WTC11 (cell line): ENCODE results near the gene NRXN3. TPM values are rescaled to one million over a fixed set of nuclear protein-coding genes. Genes with fewer than 3 reads are reported as not detected.

Experiments used
- ATAC-seq: fragments of 200-7000 bp; cut with Tn5 transposase; 2 replicates; pipeline ENCODE4 v1.10.0; 2021; ENCODE audit warnings: mild to moderate bottlenecking, moderate library complexity
- CTCF ChIA-PET: fragments of 300-600 bp; sonication (Branson Sonifier 250); formaldehyde crosslinking; loops from one replicate; lab custom pipeline; 2021; ENCODE audit warnings: antibody characterized with exemption; lab: Charles Lee
- POLR2A ChIA-PET: fragments of 350-600 bp; sonication (Branson Sonifier 250); formaldehyde crosslinking; loops from one replicate; lab custom pipeline; 2021; ENCODE audit warnings: antibody characterized with exemption; lab: Charles Lee
- DNase-seq: peaks from one replicate; pipeline ENCODE4 v3.0.0; 2021; ENCODE audit warnings: low spot score
- H3K27ac Mint-ChIP-seq: 2 replicates; pipeline ENCODE4 v1.8.0; 2021; ENCODE audit warnings: mixed read lengths
- H3K27me3 Mint-ChIP-seq: 2 replicates; pipeline ENCODE4 v1.8.0; 2021; ENCODE audit warnings: low read depth, mild to moderate bottlenecking, moderate library complexity, mixed read lengths
- H3K36me3 Mint-ChIP-seq: 2 replicates; pipeline ENCODE4 v1.8.0; 2021; ENCODE audit warnings: mixed read lengths
- H3K4me1 Mint-ChIP-seq: 2 replicates; pipeline ENCODE4 v1.8.0; 2022; ENCODE audit warnings: mixed read lengths
- H3K4me3 Mint-ChIP-seq: 2 replicates; pipeline ENCODE4 v1.8.0; 2021; ENCODE audit warnings: mild to moderate bottlenecking, moderate library complexity, mixed read lengths
- H3K9me3 Mint-ChIP-seq: 2 replicates; pipeline ENCODE4 v1.8.0; 2021; ENCODE audit warnings: mixed read lengths
- CREM ChIP-seq: sonication (generic); formaldehyde crosslinking; IDR thresholded peaks from 2 replicates; pipeline ENCODE4 v1.8.1; 2022; ENCODE audit warnings: mild to moderate bottlenecking, missing genetic modification reagents, moderate library complexity
- ELF4 ChIP-seq: sonication (generic); formaldehyde crosslinking; IDR thresholded peaks from 2 replicates; pipeline ENCODE4 v1.8.1; 2022; ENCODE audit warnings: low read depth, mild to moderate bottlenecking, moderate library complexity, missing genetic modification reagents
- GRHL2 ChIP-seq: fragments of 250-450 bp; sonication (Bioruptor Pico); IDR thresholded peaks from 2 replicates; pipeline ENCODE4 v1.8.0; 2022; ENCODE audit warnings: mild to moderate bottlenecking, moderate library complexity; ENCODE audit not compliant: insufficient replicate concordance, severe bottlenecking
- NR3C1 ChIP-seq: sonication (generic); formaldehyde crosslinking; conservative IDR thresholded peaks from 2 replicates; pipeline ENCODE4 v1.8.1; 2023; ENCODE audit warnings: low read depth, mild to moderate bottlenecking, missing genetic modification reagents
- SMAD4 ChIP-seq: sonication (generic); formaldehyde crosslinking; IDR thresholded peaks from 2 replicates; pipeline ENCODE4 v1.8.0; 2022; ENCODE audit warnings: mild to moderate bottlenecking, missing genetic modification reagents
- SOX15 ChIP-seq: fragments of 250-450 bp; sonication (Bioruptor Pico); IDR thresholded peaks from 2 replicates; pipeline ENCODE4 v1.9.0; 2021; ENCODE audit warnings: mild to moderate bottlenecking
- TCF7 ChIP-seq: sonication (generic); formaldehyde crosslinking; IDR thresholded peaks from 2 replicates; pipeline ENCODE4 v1.8.0; 2022; ENCODE audit warnings: mild to moderate bottlenecking, low read depth, missing genetic modification reagents, moderate library complexity
- TP53 ChIP-seq: sonication (generic); formaldehyde crosslinking; IDR thresholded peaks from 2 replicates; pipeline ENCODE4 v1.8.1; 2023; ENCODE audit warnings: mild to moderate bottlenecking, missing genetic modification reagents
- ZNF138 ChIP-seq: sonication (generic); formaldehyde crosslinking; conservative IDR thresholded peaks from 2 replicates; pipeline ENCODE4 v1.8.1; 2022; ENCODE audit warnings: mild to moderate bottlenecking, moderate library complexity, missing genetic modification reagents
- ZNF317 ChIP-seq: sonication (generic); formaldehyde crosslinking; IDR thresholded peaks from 2 replicates; pipeline ENCODE4 v1.8.1; 2023; ENCODE audit warnings: low read depth, mild to moderate bottlenecking, moderate library complexity, missing genetic modification reagents, borderline replicate concordance
- total RNA-seq: library from RNA; stranded (reverse); gene quantifications from 3 replicates; pipeline ENCODE4 v1.2.3, GENCODE V29; 2021
- TF ChIP-seq, protein P1 (sequence below): sonication (generic); formaldehyde crosslinking; IDR thresholded peaks from 2 replicates; pipeline ENCODE4 v1.8.0; 2023; ENCODE audit warnings: mild to moderate bottlenecking, missing genetic modification reagents
- TF ChIP-seq, protein P2 (sequence below): sonication (generic); formaldehyde crosslinking; IDR thresholded peaks from 2 replicates; pipeline ENCODE4 v1.8.1; 2022; ENCODE audit warnings: missing genetic modification reagents, borderline replicate concordance
- TF ChIP-seq, protein P3 (sequence below): sonication (generic); formaldehyde crosslinking; IDR thresholded peaks from 2 replicates; pipeline ENCODE4 v1.8.1; 2023; ENCODE audit warnings: mild to moderate bottlenecking, missing genetic modification reagents

Gene NRXN3
- total RNA-seq, 1 experiment from 2014 or later = 3.0 TPM

DNA sequence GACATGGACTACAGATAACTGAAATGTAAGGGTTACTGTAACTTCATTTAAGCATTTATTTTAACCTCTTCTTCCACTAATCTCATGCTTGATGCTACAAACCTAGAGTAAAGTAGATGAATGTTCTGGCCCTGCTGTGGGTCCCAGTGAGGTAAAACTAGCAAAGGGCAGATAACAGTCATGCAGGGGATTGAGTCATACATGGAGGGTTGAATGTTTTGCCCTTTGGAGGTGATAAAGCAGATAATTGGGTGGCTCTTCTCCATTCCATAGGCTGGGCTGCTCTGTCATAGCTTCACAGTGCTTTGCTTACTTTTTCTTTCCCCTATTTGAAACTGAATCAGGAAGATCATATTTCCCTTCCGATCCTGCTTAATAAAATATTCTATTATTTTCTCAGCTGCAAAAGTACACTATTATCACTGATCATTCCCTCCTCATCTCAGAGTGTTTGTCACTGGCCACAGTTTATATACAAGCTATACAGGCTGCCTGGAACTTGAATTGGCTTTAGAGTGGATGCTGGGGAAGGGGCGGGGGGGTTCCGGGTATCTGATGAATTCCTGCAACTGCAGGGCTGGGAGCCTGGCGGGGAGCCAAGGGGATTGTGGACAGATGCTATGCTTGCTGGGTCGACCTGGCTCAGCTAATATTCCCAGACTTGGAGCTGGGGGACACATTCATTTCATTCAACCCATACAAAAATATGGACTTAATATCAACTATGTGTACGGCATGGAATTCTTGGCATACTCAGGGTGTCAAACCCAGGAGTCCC is 235.1 kb downstream of the NRXN3 start:
- TF ChIP-seq CREM (CRISPR knock-in tag) (no peak), SOX15 (CRISPR knock-in tag) (no peak), GRHL2 (CRISPR knock-in tag) (no peak), NR3C1 (no peak), ZNF138 (CRISPR knock-in tag) (no peak), ZNF317 (no peak), ELF4 (no peak)
- TF ChIP-seq, protein P1, sequence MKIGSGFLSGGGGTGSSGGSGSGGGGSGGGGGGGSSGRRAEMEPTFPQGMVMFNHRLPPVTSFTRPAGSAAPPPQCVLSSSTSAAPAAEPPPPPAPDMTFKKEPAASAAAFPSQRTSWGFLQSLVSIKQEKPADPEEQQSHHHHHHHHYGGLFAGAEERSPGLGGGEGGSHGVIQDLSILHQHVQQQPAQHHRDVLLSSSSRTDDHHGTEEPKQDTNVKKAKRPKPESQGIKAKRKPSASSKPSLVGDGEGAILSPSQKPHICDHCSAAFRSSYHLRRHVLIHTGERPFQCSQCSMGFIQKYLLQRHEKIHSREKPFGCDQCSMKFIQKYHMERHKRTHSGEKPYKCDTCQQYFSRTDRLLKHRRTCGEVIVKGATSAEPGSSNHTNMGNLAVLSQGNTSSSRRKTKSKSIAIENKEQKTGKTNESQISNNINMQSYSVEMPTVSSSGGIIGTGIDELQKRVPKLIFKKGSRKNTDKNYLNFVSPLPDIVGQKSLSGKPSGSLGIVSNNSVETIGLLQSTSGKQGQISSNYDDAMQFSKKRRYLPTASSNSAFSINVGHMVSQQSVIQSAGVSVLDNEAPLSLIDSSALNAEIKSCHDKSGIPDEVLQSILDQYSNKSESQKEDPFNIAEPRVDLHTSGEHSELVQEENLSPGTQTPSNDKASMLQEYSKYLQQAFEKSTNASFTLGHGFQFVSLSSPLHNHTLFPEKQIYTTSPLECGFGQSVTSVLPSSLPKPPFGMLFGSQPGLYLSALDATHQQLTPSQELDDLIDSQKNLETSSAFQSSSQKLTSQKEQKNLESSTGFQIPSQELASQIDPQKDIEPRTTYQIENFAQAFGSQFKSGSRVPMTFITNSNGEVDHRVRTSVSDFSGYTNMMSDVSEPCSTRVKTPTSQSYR (CRISPR knock-in tag) = no peak
- ATAC-seq (no peak), DNase-seq (no peak)
- POLR2A ChIA-PET = no interaction called here
- Mint-ChIP-seq H3K36me3 (no peaks in the 10 kb centered on the region), H3K4me1 (peaks cover 19% of the 10 kb centered on the region), H3K27ac (no peak overlapping the region), H3K9me3 (no peaks in the 10 kb centered on the region), H3K27me3 (no peaks in the 10 kb centered on the region; the same call in 1 of the 2 replicates), H3K4me3 (no peak overlapping the region)
- CTCF ChIA-PET = no interaction called here

DNA sequence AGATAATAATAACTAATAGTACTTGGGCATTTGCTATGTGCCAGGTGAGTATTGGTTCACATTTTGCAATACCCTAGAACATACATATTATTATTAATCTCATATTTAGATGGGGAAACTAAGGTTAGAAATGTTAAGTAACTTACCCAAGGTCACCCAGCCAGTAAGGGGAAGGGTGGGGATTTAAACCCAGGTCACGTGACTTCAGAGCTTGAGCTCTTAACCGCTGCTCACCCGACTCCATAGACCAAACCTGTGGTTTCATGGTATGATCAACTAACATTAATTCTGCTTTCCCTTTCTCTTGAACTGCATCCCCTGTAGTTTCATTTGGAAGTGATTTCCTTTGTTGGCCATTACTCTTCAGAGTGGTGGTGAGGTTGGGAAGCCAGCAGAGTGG is 242.3 kb downstream of the NRXN3 start:
- Mint-ChIP-seq H3K36me3 (no peaks in the 10 kb centered on the region), H3K27ac (no peak overlapping the region), H3K27me3 (no peaks in the 10 kb centered on the region; the same call in 1 of the 2 replicates), H3K4me1 (no peaks in the 10 kb centered on the region), H3K9me3 (0 out of 2 replicates have a peak, but pooled peaks cover 3% of the 10 kb centered on the region), H3K4me3 (no peak overlapping the region)
- ChIA-PET POLR2A (no interaction called here), CTCF (interaction anchor here (1.8 kb wide), 1 partner anchor 154 kb away, joined by 5 read pairs; no protein-coding TSS in a partner anchor)
- ATAC-seq = no peak
- no peak for DNase-seq
- no peak for TF ChIP-seq TP53 (CRISPR knock-in tag)
- TF ChIP-seq TCF7 = no peak
- TF ChIP-seq, protein P1 (CRISPR knock-in tag) = no peak
- TF ChIP-seq, protein P2, sequence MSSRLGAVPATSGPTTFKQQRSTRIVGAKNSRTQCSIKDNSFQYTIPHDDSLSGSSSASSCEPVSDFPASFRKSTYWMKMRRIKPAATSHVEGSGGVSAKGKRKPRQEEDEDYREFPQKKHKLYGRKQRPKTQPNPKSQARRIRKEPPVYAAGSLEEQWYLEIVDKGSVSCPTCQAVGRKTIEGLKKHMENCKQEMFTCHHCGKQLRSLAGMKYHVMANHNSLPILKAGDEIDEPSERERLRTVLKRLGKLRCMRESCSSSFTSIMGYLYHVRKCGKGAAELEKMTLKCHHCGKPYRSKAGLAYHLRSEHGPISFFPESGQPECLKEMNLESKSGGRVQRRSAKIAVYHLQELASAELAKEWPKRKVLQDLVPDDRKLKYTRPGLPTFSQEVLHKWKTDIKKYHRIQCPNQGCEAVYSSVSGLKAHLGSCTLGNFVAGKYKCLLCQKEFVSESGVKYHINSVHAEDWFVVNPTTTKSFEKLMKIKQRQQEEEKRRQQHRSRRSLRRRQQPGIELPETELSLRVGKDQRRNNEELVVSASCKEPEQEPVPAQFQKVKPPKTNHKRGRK (CRISPR knock-in tag) = no peak
- no peak for TF ChIP-seq SMAD4 (CRISPR knock-in tag)
- TF ChIP-seq, protein P3, sequence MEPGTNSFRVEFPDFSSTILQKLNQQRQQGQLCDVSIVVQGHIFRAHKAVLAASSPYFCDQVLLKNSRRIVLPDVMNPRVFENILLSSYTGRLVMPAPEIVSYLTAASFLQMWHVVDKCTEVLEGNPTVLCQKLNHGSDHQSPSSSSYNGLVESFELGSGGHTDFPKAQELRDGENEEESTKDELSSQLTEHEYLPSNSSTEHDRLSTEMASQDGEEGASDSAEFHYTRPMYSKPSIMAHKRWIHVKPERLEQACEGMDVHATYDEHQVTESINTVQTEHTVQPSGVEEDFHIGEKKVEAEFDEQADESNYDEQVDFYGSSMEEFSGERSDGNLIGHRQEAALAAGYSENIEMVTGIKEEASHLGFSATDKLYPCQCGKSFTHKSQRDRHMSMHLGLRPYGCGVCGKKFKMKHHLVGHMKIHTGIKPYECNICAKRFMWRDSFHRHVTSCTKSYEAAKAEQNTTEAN (CRISPR knock-in tag) = no peak
